SU-DHL-6 (cell line): ENCODE data around the gene SLC38A1.
"Not testable (repeated sequence)": the region's sequence is repeated elsewhere in the genome, so short reads cannot be mapped to it uniquely, and the experiment has no call there.

ENCODE experiments used
- EZH2phosphoT487 ChIP-seq: fragments of 200-600 bp; sonication (generic), shearing (Covaris generic); conservative IDR thresholded peaks from 2 replicates; pipeline ENCODE4 v1.6.1; 2018; ENCODE audit warnings: mild to moderate bottlenecking, antibody characterized with exemption, low read length, moderate library complexity, mixed read lengths
- TF ChIP-seq, protein P1 (sequence below): fragments of 200-600 bp; sonication (generic); IDR thresholded peaks from one replicate; pipeline ENCODE4 v1.5.1; 2017; ENCODE audit warnings: antibody characterized with exemption, mild to moderate bottlenecking, low read length, moderate library complexity; ENCODE audit not compliant: insufficient read depth, poor library complexity, severe bottlenecking

- TF ChIP-seq, protein P1, sequence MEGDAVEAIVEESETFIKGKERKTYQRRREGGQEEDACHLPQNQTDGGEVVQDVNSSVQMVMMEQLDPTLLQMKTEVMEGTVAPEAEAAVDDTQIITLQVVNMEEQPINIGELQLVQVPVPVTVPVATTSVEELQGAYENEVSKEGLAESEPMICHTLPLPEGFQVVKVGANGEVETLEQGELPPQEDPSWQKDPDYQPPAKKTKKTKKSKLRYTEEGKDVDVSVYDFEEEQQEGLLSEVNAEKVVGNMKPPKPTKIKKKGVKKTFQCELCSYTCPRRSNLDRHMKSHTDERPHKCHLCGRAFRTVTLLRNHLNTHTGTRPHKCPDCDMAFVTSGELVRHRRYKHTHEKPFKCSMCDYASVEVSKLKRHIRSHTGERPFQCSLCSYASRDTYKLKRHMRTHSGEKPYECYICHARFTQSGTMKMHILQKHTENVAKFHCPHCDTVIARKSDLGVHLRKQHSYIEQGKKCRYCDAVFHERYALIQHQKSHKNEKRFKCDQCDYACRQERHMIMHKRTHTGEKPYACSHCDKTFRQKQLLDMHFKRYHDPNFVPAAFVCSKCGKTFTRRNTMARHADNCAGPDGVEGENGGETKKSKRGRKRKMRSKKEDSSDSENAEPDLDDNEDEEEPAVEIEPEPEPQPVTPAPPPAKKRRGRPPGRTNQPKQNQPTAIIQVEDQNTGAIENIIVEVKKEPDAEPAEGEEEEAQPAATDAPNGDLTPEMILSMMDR = not testable (repeated sequence)
- TF ChIP-seq EZH2phosphoT487 = not testable (repeated sequence)
Measured at GRCh38 chr12:46249960-46250359, 18.9 kb downstream of the SLC38A1 start.
